Right ventricle myocardium inferior (tissue), 1 donor: ENCODE results near the gene ISG20. TPM values are rescaled to one million over a fixed set of nuclear protein-coding genes. Genes with fewer than 3 reads are reported as not detected.

Experiments used
- ATAC-seq: fragments of 200-7000 bp; cut with Tn5 transposase; one replicate; pipeline ENCODE4 v1.9.1; 2020; ENCODE audit warnings: mild to moderate bottlenecking, moderate library complexity
- DNase-seq: peaks from one replicate; pipeline ENCODE4 v3.0.0; 2021; ENCODE audit errors: missing footprints
- intact Hi-C: fragments of 100-400 bp; cut with DNase I; formaldehyde crosslinking; loops from one replicate; pipeline ENCODE4 v1.11.0; 2022
- long read RNA-seq: library from polyadenylated mRNA; unstranded; transcript quantifications from one replicate; pipeline ENCODE4 v2.0.0, GENCODE V29; 2021
- total RNA-seq: library from RNA; stranded (reverse); fragmentation: NEBNext Ultra II Directional; extraction: Animal tissue kit (Norgen Biotek cat#: 25700); gene quantifications from one replicate; pipeline ENCODE4 v1.2.1, GENCODE V29; 2021
- donor health status: DM: no; HTN: yes; CAD: no; lungs with severe emphysema.

The ISG20 gene
- 1.8 TPM for total RNA-seq
- long read RNA-seq, partial matches to known transcripts = 0 of 2 reads
- long read RNA-seq, other reads (novel, unspliced or antisense) = 0 of 2 reads

DNA sequence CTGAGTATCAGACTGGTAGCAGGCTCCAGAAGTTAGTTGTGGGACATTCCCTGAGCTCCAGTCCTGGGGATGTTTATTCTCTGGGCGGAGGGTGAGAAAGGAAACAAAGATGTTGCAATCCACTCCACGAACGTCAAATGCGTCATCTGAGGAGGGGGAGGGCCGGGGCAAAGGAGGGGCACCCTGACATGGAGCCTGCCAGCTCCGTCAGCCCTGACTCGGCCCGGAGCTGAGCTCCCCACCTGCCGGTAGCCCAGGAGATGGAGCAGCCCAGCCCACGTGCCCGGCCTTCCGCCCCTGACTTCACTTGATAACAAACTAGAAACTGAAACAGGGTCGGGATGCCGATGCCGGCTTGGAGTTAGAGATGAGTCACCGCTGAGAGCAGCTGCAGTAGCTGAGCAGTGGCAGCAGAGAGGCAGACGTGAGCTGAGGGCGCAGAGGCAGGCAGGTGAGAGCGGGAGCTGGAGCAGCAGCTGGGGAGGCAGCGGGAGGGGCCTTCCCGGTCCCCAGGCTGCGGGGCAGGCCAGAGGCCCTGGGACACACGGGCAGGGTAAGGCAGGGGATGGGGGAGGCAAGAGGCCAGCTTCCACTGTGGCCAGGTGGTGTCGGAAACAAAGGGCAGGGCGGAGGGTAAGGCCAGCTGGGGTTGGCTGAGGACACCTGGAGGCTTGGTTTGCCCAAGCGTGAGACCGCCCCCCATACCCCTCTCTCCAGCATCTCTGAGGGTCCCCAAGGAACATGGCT lies at the start of gene ISG20:
Gene ISG20, plus strand, starts transcription at position 391 of the 747 bp plus-strand sequence. Its CDS starts 351 bp downstream, at position 742.
- ATAC-seq (peak; percentile 91), DNase-seq (peak; percentile 93)
- intact Hi-C loops = no loop called here

DNA sequence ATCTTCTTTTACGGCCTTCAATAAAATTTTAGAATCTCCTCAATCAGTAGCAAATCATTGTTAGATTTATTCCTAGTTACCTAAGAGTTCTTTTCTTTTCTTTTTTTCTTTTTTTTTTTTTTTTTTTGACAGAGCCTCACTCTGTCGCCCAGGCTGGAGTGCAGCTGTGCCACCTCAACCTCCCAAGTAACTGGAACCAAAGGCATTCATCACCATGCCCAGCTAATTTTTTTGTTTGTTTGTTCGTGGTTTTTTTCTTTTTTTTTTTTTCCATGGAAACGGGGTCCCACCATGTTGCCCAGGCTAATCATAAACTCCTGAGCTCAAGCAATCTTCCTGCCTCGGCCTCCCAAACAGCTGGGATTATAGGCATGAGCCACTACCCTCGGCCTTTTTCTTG lies 48.1 kb upstream of the ISG20 start:
- ATAC-seq = no peak
- intact Hi-C loops = no loop called here
- DNase-seq = no peak

DNA sequence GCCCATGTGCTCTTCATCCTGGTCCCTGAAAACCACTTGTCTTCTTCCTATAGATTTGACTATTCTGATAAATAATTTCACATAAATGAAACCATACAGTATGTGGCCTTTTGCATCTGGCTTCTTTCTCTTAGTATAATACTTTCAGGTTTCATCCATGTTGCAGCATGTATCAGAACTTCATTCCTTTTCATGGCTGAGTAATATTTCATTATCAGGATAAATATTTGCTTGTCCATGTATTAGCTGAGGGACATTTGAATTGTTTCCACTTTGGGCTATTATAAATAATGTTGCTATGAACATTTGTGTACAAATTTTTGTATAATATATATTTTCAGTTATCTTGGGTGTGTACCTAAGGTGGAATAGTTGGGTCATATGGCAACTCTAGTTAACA lies 47.4 kb upstream of the ISG20 start:
- no peak for DNase-seq
- intact Hi-C loops = no loop called here
- ATAC-seq = no peak

GRCh38 chr15:88603885-88604284 lies 34.9 kb upstream of the ISG20 start:
- DNase-seq (no peak), ATAC-seq (no peak)
- intact Hi-C loops = no loop called here

DNA sequence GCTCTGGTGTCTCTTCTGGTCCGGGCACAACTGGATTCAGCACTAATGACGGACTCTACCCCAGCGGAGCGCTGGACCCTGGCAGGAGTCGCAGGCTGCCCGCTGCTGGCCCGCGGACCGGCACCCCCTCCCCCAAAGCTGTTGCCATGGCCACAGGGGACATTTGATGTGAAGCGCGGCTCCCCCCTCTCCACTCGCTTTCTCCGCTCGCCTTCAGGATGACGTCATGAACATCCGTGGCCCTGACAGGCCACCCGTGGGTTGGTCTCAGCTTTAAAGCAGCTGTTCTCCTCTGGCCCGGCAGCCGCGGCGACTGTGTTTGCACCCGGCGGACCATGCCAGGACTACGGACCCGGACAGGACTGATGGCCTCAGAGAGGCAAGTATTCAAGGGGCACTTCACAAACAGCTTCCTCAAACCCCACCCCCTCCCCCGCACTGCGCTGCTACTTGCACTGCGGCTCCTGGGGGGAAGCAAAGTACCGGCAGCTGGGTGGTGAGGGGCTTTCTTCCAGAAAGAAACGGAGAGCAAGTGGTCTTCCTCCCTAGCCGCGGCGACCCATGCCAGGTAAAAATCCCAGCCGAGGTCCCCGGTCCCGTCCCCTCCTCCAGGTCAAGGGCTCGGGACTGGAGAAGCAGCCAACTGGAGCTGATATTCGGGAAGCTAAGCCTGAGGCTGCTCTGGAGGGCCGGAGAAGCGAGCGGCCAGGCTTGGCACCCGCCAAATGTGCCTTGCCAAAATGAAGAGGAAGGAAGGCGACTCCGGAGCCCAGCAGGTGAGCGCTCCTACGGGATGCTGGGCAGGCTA lies 34.2 kb upstream of the ISG20 start:
- DNase-seq = no peak
- intact Hi-C loops = no loop called here
- no peak for ATAC-seq

GRCh38 chr15:88605189-88606069 lies 33.4 kb upstream of the ISG20 start:
- ATAC-seq = peak; percentile 63
- intact Hi-C loops = no loop called here
- DNase-seq = peak; percentile 71

DNA sequence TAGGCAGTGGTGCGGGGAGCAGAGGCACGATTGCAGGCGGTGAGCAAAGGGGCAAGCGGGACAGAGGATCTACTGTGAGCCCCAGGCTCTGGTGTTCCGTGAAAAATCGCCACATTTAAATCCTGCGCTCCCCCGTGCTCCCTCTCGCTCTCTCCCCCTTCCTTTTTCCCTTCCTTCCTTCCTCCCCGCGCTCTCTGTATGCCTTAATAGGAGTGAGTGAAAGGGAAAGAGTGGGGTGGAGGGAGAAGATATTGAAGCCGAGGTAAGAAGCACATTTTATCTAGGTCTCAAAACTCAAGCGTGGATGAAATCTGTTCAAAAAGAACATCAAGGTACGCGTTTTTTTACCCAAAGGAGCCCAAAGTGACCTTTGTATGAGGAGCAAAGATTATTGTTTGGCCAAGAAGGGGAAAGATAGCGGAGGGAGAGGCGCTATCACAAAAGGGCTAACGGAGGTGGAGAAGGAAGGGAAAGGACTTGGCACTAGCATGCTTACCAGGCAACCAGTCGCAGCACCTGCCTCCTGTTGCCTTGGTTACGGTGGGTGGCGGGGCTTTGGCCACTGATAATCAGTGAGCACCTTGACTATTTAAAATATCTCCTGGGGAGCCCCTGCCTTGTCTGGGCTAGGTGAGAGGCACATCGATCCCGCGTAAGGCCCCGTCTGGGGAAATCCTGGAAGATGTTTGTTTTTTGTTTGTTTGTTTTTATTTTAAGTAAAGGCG lies 32.6 kb upstream of the ISG20 start:
- no peak for DNase-seq
- no peak for ATAC-seq
- intact Hi-C loops = no loop called here

DNA sequence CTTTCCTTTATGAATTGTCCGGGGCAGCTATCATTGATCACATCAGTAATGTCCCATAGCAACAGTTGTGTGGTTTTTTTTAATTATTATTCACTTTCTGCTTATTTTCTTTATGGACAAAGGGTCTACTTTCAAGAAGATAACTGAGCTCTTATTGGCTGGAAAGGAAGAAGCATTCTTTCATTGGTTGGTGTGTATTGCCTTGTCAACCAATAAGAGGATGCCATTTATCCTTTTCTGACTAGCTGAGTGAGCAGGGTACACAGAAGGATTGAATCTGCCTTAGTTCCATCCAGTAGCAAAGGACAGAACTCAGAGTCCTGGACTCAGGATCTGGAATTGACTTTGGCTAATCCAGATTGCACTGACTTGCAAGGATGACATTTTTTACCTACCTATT lies 30.9 kb upstream of the ISG20 start:
- no peak for DNase-seq
- ATAC-seq = no peak
- intact Hi-C loops = no loop called here

GRCh38 chr15:88608607-88609181 lies 30.1 kb upstream of the ISG20 start:
- intact Hi-C loops = no loop called here
- ATAC-seq (no peak), DNase-seq (no peak)

GRCh38 chr15:88609344-88610090 lies 29.3 kb upstream of the ISG20 start:
- ATAC-seq (no peak), DNase-seq (no peak)
- intact Hi-C loops = no loop called here

- ATAC-seq = no peak
Observed at GRCh38 chr15:88610701-88611231, 28.1 kb upstream of the ISG20 start.

GRCh38 chr15:88612186-88612796 lies 26.5 kb upstream of the ISG20 start:
- ATAC-seq (no peak), DNase-seq (no peak)
- intact Hi-C loops = no loop called here

More at GRCh38 chr15:88610701-88611231, 28.1 kb upstream of the ISG20 start:
- intact Hi-C loops = no loop called here
- DNase-seq = no peak

DNA sequence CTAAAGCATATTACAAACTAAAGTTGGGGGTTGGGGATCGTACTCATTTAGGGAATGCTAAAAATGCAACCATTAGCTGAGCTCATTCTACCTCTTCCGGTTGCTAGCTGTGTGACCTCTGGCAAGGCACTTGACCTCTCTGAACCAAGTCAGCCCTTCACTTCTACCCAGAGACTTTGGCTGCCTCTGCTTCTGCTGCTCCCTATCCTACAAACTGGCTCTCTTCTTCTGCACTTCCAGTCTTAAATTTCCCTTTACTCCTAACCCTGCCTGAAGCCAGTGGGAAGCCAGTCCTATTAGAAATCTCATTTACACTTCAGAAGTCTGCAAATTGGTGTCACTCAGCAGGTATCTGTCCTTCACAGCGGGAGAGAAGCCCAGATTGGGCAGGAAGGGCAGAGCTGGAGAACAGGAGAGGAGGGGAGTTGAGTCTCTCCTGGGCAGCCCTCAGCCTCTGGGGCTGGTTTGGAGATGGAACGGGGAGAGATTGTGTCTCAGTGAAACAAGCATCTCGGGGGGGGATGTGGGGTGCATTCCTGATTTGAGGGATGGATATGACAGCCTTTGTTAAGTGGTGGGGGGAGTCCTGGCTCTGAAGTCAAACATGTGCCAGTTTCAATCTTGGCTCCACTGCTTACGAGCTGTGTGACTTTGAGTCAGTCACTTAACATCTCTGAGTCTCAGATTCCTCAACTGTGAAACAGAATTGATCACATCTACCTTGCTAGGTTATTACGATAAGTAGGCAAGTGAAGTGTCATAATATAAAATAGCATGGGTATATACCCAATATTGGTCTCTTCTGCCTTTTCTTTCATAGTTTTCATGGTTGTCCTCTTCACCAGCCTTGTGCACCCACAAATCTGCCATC lies 25.5 kb upstream of the ISG20 start:
- intact Hi-C loops = no loop called here
- ATAC-seq (no peak), DNase-seq (no peak)

DNA sequence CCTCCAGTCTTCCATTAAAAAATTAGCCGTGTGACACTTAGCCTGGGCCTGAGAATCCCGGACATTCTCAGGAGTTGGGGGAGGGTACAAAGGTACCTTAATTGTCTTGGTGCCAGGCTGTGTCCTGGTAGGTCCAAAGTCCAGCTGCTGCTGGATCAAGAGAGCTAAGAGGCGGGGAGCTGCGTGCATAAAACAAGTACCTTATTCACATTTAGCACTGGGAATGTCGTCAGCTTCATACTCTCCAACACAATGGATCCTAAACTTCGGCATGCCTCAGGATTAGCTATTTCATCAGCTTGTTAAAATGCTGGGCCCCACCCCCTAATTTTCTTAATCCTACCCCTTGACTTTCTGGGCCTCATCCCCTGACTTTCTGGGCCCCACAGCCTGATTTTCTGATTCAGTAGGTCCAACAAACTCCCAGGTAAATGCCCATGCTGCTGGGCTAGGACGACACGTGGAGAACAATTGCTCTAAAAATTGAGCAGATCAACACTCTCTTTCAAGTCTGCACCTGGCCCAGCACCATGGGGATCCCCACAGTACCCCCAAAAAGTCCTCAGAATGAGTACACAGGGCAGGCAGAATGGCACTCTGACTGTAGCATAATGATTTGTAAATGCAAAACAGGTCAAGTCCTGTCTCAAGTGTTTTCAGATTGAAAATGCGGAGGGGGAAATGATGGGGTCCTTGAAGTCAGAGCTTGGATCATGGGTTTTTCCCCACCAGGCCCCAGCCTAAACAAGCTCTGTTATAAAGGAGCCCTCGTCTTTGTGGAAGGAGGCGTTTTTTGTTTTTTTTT lies 23.3 kb upstream of the ISG20 start:
- DNase-seq (no peak), ATAC-seq (no peak)
- intact Hi-C loops = no loop called here

- no peak for ATAC-seq
- intact Hi-C loops = no loop called here
- no peak for DNase-seq
Observed at GRCh38 chr15:88616240-88616639, 22.6 kb upstream of the ISG20 start.
